CD4-positive, alpha-beta memory T cell (primary cell): ENCODE measurements around the gene KRTAP10-11. TPM values are rescaled to one million over a fixed set of nuclear protein-coding genes. Genes with fewer than 3 reads are reported as not detected.

ENCODE experiments used
- CTCF ChIA-PET: fragments of 350-600 bp; sonication (Branson Sonifier 250); formaldehyde crosslinking; loops from one replicate; lab custom pipeline; 2021; ENCODE audit warnings: inconsistent platforms; ENCODE audit not compliant: partially characterized antibody; lab: Charles Lee
- POLR2A ChIA-PET: fragments of 350-600 bp; sonication (Branson Sonifier 250); formaldehyde crosslinking; loops from one replicate; lab custom pipeline; 2021; ENCODE audit not compliant: partially characterized antibody; lab: Charles Lee
- DNase-seq, 5 donors: peaks; one replicate each; pipeline versions ENCODE4 v3.0.0 to v3.0.0-alpha.2; 2020 to 2022; ENCODE audit warnings: mixed read lengths in 1 of 5
- H3K27ac ChIP-seq: one replicate; pipeline ENCODE4 v1.7.0; 2013; ENCODE audit warnings: low read depth, low read length
- H3K27me3 ChIP-seq: 2 replicates; pipeline ENCODE4 v1.7.0; 2013; ENCODE audit warnings: mild to moderate bottlenecking, low read length, moderate library complexity; ENCODE audit not compliant: insufficient read depth
- H3K36me3 ChIP-seq: 2 replicates; pipeline ENCODE4 v1.7.0; 2013; ENCODE audit warnings: mild to moderate bottlenecking, low read length, moderate library complexity; ENCODE audit not compliant: insufficient read depth
- H3K4me1 ChIP-seq: 2 replicates; pipeline ENCODE4 v1.7.0; 2013; ENCODE audit warnings: mild to moderate bottlenecking, low read length, moderate library complexity; ENCODE audit not compliant: insufficient read depth
- H3K4me3 ChIP-seq, 2 donors: one replicate each; pipeline ENCODE4 v1.7.0; 2013; ENCODE audit warnings: low read length in 2 of 2, mild to moderate bottlenecking in 1 of 2
- H3K9me3 ChIP-seq, 2 donors: one replicate each; pipeline ENCODE4 v1.7.0; 2013; ENCODE audit warnings: low read length in 2 of 2, control low read depth in 1 of 2; ENCODE audit not compliant: control insufficient read depth in 1 of 2
- H3K27ac Mint-ChIP-seq, 7 donors: one replicate each; pipeline ENCODE4 v1.8.0; 2020 to 2021; ENCODE audit warnings: mixed read lengths in 7 of 7, mild to moderate bottlenecking in 6 of 7, inconsistent platforms in 3 of 7, moderate library complexity in 3 of 7
- H3K27me3 Mint-ChIP-seq, 2 donors: one replicate each; pipeline ENCODE4 v1.8.0; 2020 to 2021; ENCODE audit warnings: mixed read lengths in 2 of 2
- H3K36me3 Mint-ChIP-seq, 2 donors: one replicate each; pipeline ENCODE4 v1.8.0; 2020 to 2021; ENCODE audit warnings: mixed read lengths in 2 of 2, inconsistent platforms in 1 of 2, mild to moderate bottlenecking in 1 of 2
- H3K4me1 Mint-ChIP-seq, 4 donors: one replicate each; pipeline ENCODE4 v1.8.0; 2020 to 2021; ENCODE audit warnings: mixed read lengths in 4 of 4, mild to moderate bottlenecking in 1 of 4
- H3K4me3 Mint-ChIP-seq, 8 donors: one replicate each; pipeline ENCODE4 v1.8.0; 2020 to 2021; ENCODE audit warnings: mixed read lengths in 8 of 8, mild to moderate bottlenecking in 7 of 8, moderate library complexity in 6 of 8, inconsistent platforms in 3 of 8
- H3K9me3 Mint-ChIP-seq, 8 donors: one replicate each; pipeline ENCODE4 v1.8.0; 2020 to 2021; ENCODE audit warnings: mixed read lengths in 8 of 8, mild to moderate bottlenecking in 5 of 8, inconsistent platforms in 3 of 8, moderate library complexity in 1 of 8
- intact Hi-C: fragments of 100-400 bp; cut with micrococcal nuclease; formaldehyde crosslinking; loops from one replicate; pipeline ENCODE4 v1.15.1; 2023
- polyA plus RNA-seq, 2 donors: library from polyadenylated mRNA; unstranded; fragments of 300-500 nt; fragmentation: Illumina TruSeq; gene quantifications; one replicate each; pipeline ENCODE4 v1.2.3, GENCODE V29; 2021
- total RNA-seq, 2 experiments: library from RNA; stranded (reverse); gene quantifications; one replicate each; pipeline ENCODE4 v1.2.3, GENCODE V29; 2021

Gene KRTAP10-11
- total and polyA plus RNA-seq, 4 experiments from 2014 or later, result not detected

DNA sequence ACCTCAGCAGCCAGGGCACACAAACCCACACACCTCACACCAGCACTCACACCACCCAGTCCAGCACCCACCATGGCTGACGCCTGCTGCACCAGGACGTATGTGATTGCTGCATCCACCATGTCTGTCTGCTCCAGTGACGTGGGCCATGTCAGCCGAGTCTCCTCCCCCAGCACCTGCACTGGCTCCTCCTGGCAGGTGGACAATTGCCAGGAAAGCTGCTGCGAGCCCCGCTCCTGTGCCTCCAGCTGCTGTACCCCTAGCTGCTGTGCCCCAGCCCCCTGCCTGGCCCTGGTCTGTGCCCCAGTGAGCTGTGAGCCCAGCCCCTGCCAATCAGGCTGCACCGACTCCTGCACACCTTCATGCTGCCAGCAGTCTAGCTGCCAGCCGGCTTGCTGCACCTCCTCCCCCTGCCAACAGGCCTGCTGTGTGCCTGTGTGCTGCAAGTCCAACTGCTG, 34.2 kb upstream of the KRTAP10-11 start, which contains the start of gene KRTAP10-8:
KRTAP10-8 (plus strand) TSS at position 51 of the 458 bp plus-strand sequence; CDS start at position 73, 22 bp downstream.
- peak within 1 kb of the TSS in 1 of 8 donors; percentile 31 for H3K4me3 Mint-ChIP-seq
- no peaks in the 10 kb centered on the region for H3K27me3 Mint-ChIP-seq

DNA sequence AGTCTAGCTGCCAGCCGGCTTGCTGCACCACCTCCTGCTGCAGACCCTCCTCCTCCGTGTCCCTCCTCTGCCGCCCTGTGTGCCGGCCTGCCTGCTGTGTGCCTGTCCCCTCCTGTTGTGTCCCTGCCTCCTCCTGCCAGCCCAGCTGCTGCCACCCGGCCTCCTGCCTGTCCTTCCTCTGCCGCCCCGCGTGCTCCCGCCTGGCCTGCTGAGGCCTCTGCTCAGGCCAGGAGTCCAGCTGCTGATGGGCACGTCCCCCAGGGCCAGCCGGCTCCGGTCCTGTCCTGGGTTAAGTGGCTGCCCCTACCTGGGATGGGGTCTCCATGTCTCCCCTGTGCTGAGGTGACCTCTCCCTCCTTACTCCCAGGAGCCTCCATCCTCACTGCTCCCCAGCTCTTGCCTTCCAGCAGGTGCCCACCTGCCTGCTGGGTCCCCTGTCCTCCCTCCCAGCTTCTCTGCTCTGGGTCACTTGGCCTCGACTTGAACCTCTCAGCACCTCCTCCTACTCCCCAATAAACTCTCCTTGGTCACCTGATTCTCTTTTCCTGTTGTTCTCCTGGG, 33.5 kb upstream of the KRTAP10-11 start:
- Mint-ChIP-seq H3K36me3 (peaks cover 5 to 8% of the 10 kb centered on the region in 2 donors), H3K27ac (peak overlapping the region in 1 of 7 donors; percentile 42), H3K27me3 (no peaks in the 10 kb centered on the region), H3K4me1 (peaks cover 9 to 29% (median 19%) of the 10 kb centered on the region in 4 donors), H3K4me3 (no peak overlapping the region), H3K9me3 (peaks cover 0 to 33% (median 25%) of the 10 kb centered on the region in 8 donors)
- Histone ChIP-seq H3K9me3 (no peaks in the 10 kb centered on the region), H3K4me1 (peaks cover 19% of the 10 kb centered on the region), H3K27ac (no peak overlapping the region), H3K4me3 (no peak overlapping the region), H3K27me3 (no peaks in the 10 kb centered on the region), H3K36me3 (no peaks in the 10 kb centered on the region)
- ChIA-PET POLR2A (interaction anchor here (0.9 to 1.6 kb wide), 2 partner anchors 46 kb away, joined by 3 to 5 read pairs; no protein-coding TSS in a partner anchor), CTCF (no interaction called here)
- DNase-seq, result no peak
- intact Hi-C loops, result loop anchor here (10.0 kb wide), 1 partner anchor 68 kb away; the partner anchor contains the start of gene KRTAP10-1

More for the DNA sequence above, 34.2 kb upstream of the KRTAP10-11 start, which contains the start of gene KRTAP10-8:
- Histone ChIP-seq H3K4me3 (no peak within 1 kb of the TSS), H3K36me3 (no peaks in the 10 kb centered on the region), H3K9me3 (no peaks in the 10 kb centered on the region), H3K27me3 (no peaks in the 10 kb centered on the region), H3K27ac (no peak within 1 kb of the TSS), H3K4me1 (peaks cover 12% of the 10 kb centered on the region)
- Mint-ChIP-seq H3K9me3 (peaks cover 0 to 33% (median 25%) of the 10 kb centered on the region in 8 donors), H3K36me3 (peaks cover 5 to 8% of the 10 kb centered on the region in 2 donors), H3K27ac (no peak within 1 kb of the TSS), H3K4me1 (peaks cover 9 to 22% (median 13%) of the 10 kb centered on the region in 4 donors)
- CTCF ChIA-PET, result no interaction called here
- POLR2A ChIA-PET, result interaction anchor here (0.9 kb wide), 1 partner anchor 47 kb away, joined by 3 read pairs; no protein-coding TSS in a partner anchor
- intact Hi-C loops, result loop anchor here (10.0 kb wide), 1 partner anchor 67 kb away; the partner anchor contains the start of gene KRTAP10-1
- DNase-seq, result no peak

- H3K4me1 Mint-ChIP-seq, result peaks cover 14 to 37% (median 26%) of the 10 kb centered on the region in 4 donors
- H3K27me3 Mint-ChIP-seq, result no peaks in the 10 kb centered on the region
- H3K4me3 Mint-ChIP-seq, result no peak overlapping the region
- peaks cover 5 to 8% of the 10 kb centered on the region in 2 donors for H3K36me3 Mint-ChIP-seq
- no peaks in the 10 kb centered on the region for H3K36me3 ChIP-seq
- ChIA-PET POLR2A (interaction anchor here (1.6 kb wide), 1 partner anchor 45 kb away, joined by 5 read pairs; no protein-coding TSS in a partner anchor), CTCF (no interaction called here)
- DNase-seq, result no peak
- H3K9me3 Mint-ChIP-seq, result peaks cover 0 to 36% (median 24%) of the 10 kb centered on the region in 8 donors
- no peak overlapping the region for H3K27ac Mint-ChIP-seq
- no peaks in the 10 kb centered on the region for H3K27me3 ChIP-seq
- H3K9me3 ChIP-seq, result no peaks in the 10 kb centered on the region
- H3K27ac ChIP-seq, result no peak overlapping the region
- H3K4me1 ChIP-seq, result peaks cover 27% of the 10 kb centered on the region
- intact Hi-C loops, result loop anchor here (10.0 kb wide), 1 partner anchor 69 kb away; the partner anchor contains the start of gene KRTAP10-1
- H3K4me3 ChIP-seq, result no peak overlapping the region
These were observed 32.6 kb upstream of the KRTAP10-11 start for GRCh38 chr21:44613386-44614155.

GRCh38 chr21:44614161-44614631, 32.0 kb upstream of the KRTAP10-11 start:
- no peak for DNase-seq
- ChIA-PET POLR2A (interaction anchor here (1.6 kb wide), 1 partner anchor 44 kb away, joined by 5 read pairs; no protein-coding TSS in a partner anchor), CTCF (interaction anchor here (1.4 kb wide), 1 partner anchor 128 kb away, joined by 5 read pairs; no protein-coding TSS in a partner anchor)
- no peaks in the 10 kb centered on the region for H3K27me3 Mint-ChIP-seq
- H3K9me3 Mint-ChIP-seq, result peaks cover 0 to 34% (median 24%) of the 10 kb centered on the region in 8 donors
- Histone ChIP-seq H3K27ac (no peak overlapping the region), H3K9me3 (no peaks in the 10 kb centered on the region), H3K27me3 (no peaks in the 10 kb centered on the region), H3K36me3 (no peaks in the 10 kb centered on the region), H3K4me1 (peaks cover 33% of the 10 kb centered on the region), H3K4me3 (no peak overlapping the region)
- peaks cover 6 to 9% of the 10 kb centered on the region in 2 donors for H3K36me3 Mint-ChIP-seq
- H3K4me3 Mint-ChIP-seq, result no peak overlapping the region
- H3K27ac Mint-ChIP-seq, result no peak overlapping the region
- H3K4me1 Mint-ChIP-seq, result peaks cover 20 to 43% (median 32%) of the 10 kb centered on the region in 4 donors
- intact Hi-C loops, result loop anchor here (10.0 kb wide), 1 partner anchor 69 kb away; the partner anchor contains the start of gene KRTAP10-1

DNA sequence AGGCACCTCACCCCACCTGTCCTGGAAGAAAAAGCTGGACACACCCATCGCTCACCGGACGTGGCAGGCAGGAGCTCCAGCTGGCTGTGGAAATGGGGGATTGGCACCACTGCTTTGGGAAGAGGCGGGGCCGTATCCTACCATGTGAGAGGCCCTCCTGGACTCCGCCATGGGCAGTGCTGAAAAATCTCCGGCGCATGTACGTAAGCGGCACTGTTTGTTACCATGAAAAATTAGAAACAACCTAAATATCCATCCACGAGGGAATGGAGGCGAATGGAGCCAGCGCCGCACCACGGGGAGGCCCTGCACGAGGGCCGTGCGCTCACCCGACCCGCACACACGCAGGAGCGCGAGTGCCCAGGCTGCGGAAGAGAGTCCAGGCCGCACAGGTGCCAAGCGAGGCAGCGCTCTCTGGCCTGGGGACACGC, 31.2 kb upstream of the KRTAP10-11 start:
- Histone ChIP-seq H3K4me1 (peaks cover 41% of the 10 kb centered on the region), H3K36me3 (no peaks in the 10 kb centered on the region), H3K27ac (no peak overlapping the region), H3K27me3 (no peaks in the 10 kb centered on the region), H3K9me3 (no peaks in the 10 kb centered on the region), H3K4me3 (no peak overlapping the region)
- no peak overlapping the region for H3K27ac Mint-ChIP-seq
- H3K4me3 Mint-ChIP-seq, result peak overlapping the region in 1 of 8 donors; percentile 54
- H3K9me3 Mint-ChIP-seq, result peaks cover 0 to 34% (median 23%) of the 10 kb centered on the region in 8 donors
- intact Hi-C loops, result loop anchor here (10.0 kb wide), 1 partner anchor 70 kb away; the partner anchor contains the start of gene KRTAP10-1
- H3K36me3 Mint-ChIP-seq, result peaks cover 12 to 14% of the 10 kb centered on the region in 2 donors
- H3K4me1 Mint-ChIP-seq, result peaks cover 28 to 51% (median 40%) of the 10 kb centered on the region in 4 donors
- no peak for DNase-seq
- H3K27me3 Mint-ChIP-seq, result no peaks in the 10 kb centered on the region
- POLR2A ChIA-PET, result interaction anchor here (0.6 kb wide), 1 partner anchor 43 kb away, joined by 3 read pairs; the partner anchor contains the start of gene KRTAP12-3
- CTCF ChIA-PET, result interaction anchor here (0.7 to 1.4 kb wide), 2 partner anchors 127 to 215 kb away, joined by 3 to 5 read pairs; no protein-coding TSS in a partner anchor

- peaks cover 30 to 56% (median 43%) of the 10 kb centered on the region in 4 donors for H3K4me1 Mint-ChIP-seq
- H3K9me3 Mint-ChIP-seq, result peaks cover 0 to 33% (median 24%) of the 10 kb centered on the region in 8 donors
- intact Hi-C loops, result loop anchor here (10.0 kb wide), 1 partner anchor 71 kb away; the partner anchor contains the start of gene KRTAP10-1
- Histone ChIP-seq H3K4me3 (no peak overlapping the region), H3K27ac (no peak overlapping the region), H3K27me3 (no peaks in the 10 kb centered on the region), H3K9me3 (no peaks in the 10 kb centered on the region), H3K36me3 (no peaks in the 10 kb centered on the region), H3K4me1 (peaks cover 43% of the 10 kb centered on the region)
- no peak for DNase-seq
- no peak overlapping the region for H3K4me3 Mint-ChIP-seq
- ChIA-PET CTCF (interaction anchor here (0.7 to 1.4 kb wide), 2 partner anchors 127 to 216 kb away, joined by 3 to 5 read pairs; no protein-coding TSS in a partner anchor), POLR2A (interaction anchor here (0.6 to 2.5 kb wide), 2 partner anchors 42 to 43 kb away, joined by 3 to 12 read pairs; partner anchors contain the start of gene KRTAP12-3)
- no peaks in the 10 kb centered on the region for H3K27me3 Mint-ChIP-seq
- H3K36me3 Mint-ChIP-seq, result peaks cover 13 to 15% of the 10 kb centered on the region in 2 donors
- H3K27ac Mint-ChIP-seq, result no peak overlapping the region
These were observed 30.7 kb upstream of the KRTAP10-11 start for GRCh38 chr21:44615466-44615865.
